Suprapubic skin (tissue), 4 donors: Measurements from ENCODE around the gene FRMD1.

Experiments
- EP300 ChIP-seq: sonication (generic); formaldehyde crosslinking; IDR thresholded peaks from one replicate; pipeline ENCODE4 v1.6.1; 2017; ENCODE audit warnings: antibody characterized with exemption
- POLR2A ChIP-seq, 2 donors: fragments of 450-650 bp; IDR thresholded peaks; one replicate each; pipeline ENCODE4 v1.6.1; 2017; ENCODE audit warnings: antibody characterized with exemption in 2 of 2, mild to moderate bottlenecking in 2 of 2, moderate library complexity in 2 of 2
- POLR2AphosphoS5 ChIP-seq, 3 donors: sonication (generic); formaldehyde crosslinking; IDR thresholded peaks; one replicate each; pipeline ENCODE4 v1.6.1; 2017; ENCODE audit warnings: antibody characterized with exemption in 3 of 3
- TF ChIP-seq, protein P1 (sequence below), 2 donors: fragments of 200-600 bp in 1 of 2; fragments of 450-650 bp in 1 of 2; sonication (generic) in 1 of 2; IDR thresholded peaks; one replicate each; pipeline ENCODE4 v1.5.1; 2016 to 2019; ENCODE audit warnings: antibody characterized with exemption in 2 of 2, mild to moderate bottlenecking in 1 of 2, moderate library complexity in 1 of 2

- TF ChIP-seq, protein P1, sequence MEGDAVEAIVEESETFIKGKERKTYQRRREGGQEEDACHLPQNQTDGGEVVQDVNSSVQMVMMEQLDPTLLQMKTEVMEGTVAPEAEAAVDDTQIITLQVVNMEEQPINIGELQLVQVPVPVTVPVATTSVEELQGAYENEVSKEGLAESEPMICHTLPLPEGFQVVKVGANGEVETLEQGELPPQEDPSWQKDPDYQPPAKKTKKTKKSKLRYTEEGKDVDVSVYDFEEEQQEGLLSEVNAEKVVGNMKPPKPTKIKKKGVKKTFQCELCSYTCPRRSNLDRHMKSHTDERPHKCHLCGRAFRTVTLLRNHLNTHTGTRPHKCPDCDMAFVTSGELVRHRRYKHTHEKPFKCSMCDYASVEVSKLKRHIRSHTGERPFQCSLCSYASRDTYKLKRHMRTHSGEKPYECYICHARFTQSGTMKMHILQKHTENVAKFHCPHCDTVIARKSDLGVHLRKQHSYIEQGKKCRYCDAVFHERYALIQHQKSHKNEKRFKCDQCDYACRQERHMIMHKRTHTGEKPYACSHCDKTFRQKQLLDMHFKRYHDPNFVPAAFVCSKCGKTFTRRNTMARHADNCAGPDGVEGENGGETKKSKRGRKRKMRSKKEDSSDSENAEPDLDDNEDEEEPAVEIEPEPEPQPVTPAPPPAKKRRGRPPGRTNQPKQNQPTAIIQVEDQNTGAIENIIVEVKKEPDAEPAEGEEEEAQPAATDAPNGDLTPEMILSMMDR (IDR thresholded peaks at IDR 0.05): no peak
- no peak for TF ChIP-seq POLR2A (IDR thresholded peaks at IDR 0.05)
- TF ChIP-seq EP300: no peak
- no peak for TF ChIP-seq POLR2AphosphoS5 (IDR thresholded peaks at IDR 0.05)
These were observed 20.1 kb downstream of the FRMD1 start for GRCh38 chr6:168058691-168059551.
